HG02885 (cell line): ENCODE results near the gene ALK.
"Not testable (repeated sequence)": the region's sequence is repeated elsewhere in the genome, so short reads cannot be mapped to it uniquely, and the experiment has no call there.

ENCODE experiments used
- ATAC-seq: cut with Tn5 transposase; IDR thresholded peaks from one replicate; pipeline ENCODE4 v1.9.1; 2021; ENCODE audit warnings: mild to moderate bottlenecking; ENCODE audit not compliant: unreplicated experiment, poor library complexity

Gene ALK

GRCh38 chr2:29273685-29274611 is 647.4 kb downstream of the ALK start:
- ATAC-seq, result no peak

DNA sequence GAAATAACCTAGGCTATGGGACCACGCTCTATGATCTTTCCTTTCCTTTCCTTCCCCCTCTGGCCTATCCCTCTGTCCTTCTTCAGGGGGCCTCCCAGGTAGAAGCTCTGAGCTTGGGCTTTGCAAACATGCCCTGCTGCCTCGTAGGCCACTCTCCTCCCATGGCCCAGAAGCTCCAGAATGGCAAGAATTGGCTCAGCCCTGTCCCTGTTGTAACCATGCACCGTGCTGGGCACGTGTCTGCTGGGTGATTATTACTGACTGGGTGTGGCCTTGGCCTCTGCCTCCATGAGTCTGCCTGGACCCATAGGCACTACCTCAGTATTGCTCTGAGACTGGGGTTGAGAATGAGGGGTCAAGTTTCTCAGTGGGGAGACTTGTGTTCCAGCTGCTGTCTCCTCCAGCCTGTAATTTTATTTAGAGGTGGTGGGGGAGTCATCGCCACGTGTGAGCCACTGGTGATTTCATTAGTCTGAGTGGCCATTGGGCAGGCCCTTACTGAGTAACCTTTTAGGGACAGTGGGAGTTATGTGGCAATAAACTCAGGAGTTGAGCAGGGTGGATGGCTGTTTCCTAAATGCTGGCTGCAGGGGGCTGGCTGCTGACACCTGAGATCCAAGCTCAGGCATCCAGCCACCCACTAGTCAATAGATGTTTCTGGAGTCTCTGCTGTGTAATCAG is 648.2 kb downstream of the ALK start:
- no peak for ATAC-seq

DNA sequence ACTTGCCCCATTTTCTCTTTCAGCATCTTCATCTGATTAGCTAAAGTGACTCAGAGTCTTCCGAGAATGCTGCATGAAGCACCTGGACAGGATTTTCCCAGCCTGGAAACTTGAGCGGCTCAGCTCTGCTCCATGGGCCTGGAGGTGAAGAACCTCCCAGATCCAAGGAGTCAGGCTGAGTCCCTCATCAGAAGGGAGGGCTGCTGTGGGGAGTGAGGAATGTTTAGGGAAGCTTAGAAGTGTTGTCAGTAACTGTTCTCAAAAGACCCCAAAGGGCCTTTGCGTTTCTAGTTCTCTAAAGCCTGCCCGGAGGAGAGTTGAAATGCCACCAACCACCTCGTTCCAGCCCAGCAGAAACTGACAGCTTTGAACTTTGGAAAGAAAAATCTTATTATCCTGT is 649.1 kb downstream of the ALK start:
- no peak for ATAC-seq

GRCh38 chr2:29270701-29271121 is 650.7 kb downstream of the ALK start:
- ATAC-seq, result no peak

DNA sequence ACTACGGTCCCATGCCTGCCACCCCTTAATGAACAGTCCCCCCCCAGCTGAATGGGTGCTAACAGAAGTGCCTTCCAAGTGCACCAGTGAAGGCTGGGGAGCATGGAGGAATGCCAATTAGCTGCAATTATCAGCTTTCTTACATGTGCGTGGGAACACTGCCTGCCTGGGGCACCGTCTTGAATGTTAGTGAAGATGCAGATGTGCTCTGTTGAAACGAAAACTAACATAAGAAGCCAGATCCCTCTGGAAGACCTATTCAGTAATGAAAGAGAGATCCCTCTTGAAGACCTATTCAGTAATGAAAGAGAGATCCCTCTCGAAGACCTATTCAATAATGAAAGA is 651.6 kb downstream of the ALK start:
- no peak for ATAC-seq

GRCh38 chr2:29269095-29269764 is 652.2 kb downstream of the ALK start:
- ATAC-seq, result no peak

DNA sequence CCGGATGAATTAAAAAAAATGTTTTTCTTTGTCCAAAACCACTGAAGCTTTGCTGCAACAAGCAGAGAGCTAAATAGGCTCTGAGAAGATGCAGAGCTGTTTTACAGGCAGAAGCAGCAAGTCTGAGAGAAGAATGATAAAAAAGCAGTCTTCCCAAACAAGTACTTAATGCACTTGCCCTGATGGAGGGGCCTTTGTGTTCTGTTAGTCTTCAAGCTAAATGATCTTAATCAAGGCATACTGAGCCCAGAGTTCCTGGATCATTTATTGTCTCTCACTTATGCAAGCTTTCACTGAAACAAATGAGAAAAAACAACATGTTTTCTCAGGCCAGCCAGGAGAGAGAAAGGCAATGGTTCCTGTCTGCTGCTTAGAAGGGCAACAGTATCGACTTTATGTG is 653.7 kb downstream of the ALK start:
- no peak for ATAC-seq

- no peak for ATAC-seq
Observed at GRCh38 chr2:29263886-29264285, 657.5 kb downstream of the ALK start.

DNA sequence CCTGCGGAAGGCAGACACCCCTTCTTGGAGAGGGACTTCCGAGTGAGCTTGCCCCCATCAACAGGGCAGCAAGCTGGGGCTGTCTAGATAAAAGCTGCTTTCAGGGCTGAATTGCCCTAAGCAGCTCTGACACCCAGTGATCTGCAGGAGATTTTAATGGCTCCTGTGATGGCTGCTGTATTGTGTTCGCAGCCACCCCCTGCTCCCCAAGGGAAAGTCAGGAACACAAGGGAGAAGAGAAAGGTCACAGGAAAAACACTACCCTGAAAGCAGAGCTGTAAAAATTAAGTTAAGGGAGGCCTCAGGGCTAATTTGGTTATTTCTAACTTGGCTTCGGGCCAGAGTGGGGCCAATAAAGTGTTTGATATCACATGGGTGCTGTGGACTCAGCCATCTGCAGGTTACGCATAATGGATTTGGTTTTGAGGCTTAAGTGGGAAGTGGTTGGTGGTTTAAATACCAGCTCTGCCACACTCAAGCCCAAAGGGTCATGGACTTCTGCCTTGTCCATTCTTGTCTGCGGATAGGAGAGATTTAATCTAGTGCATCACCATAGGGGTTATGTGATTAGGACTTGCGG is 658.6 kb downstream of the ALK start:
- ATAC-seq, result no peak

GRCh38 chr2:29261003-29261402 is 660.4 kb downstream of the ALK start:
- ATAC-seq, result peak; percentile 41

- ATAC-seq, result no peak
Observed at GRCh38 chr2:29260142-29260772, 661.1 kb downstream of the ALK start.

DNA sequence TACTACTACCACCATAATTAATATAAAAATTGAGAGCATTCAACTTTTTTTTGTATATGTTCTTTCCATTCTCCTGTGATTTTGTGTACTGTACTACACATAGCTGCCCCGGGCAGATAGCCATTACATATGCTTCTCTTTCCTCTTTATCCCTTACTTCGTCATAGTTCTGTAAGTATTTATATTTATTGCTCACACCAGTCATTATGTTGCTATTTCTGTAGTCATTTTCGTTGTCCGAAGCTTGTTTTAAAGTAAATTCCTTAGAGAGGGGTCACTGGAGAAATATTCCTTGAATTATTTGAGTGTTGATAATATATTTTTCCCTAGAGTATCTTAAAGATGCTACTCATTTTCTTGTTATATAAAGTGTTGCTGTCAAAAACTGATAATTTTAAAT is 662.2 kb downstream of the ALK start:
- no peak for ATAC-seq

DNA sequence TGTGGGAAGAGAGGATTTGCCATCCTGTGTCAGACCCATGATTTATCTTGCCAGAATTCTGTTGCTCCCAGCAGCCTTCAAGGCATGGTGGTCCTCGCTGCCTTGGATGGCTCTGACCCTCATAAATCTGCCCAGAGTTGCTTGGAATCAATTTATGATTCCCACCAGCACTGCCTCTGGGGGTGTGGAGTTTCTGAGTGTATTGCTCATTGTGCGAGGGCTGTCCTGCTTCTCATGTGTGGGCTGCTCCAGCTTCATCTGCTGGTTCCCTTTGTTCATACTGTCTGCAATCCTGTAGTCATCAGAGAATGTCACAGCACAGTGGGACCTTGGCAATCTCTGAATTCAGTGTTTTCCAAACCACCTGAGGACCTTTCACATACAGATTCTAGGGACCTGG is 666.4 kb downstream of the ALK start:
- ATAC-seq, result no peak

- ATAC-seq, result not testable (repeated sequence)
Observed at GRCh38 chr2:29253495-29254275, 667.7 kb downstream of the ALK start.

DNA sequence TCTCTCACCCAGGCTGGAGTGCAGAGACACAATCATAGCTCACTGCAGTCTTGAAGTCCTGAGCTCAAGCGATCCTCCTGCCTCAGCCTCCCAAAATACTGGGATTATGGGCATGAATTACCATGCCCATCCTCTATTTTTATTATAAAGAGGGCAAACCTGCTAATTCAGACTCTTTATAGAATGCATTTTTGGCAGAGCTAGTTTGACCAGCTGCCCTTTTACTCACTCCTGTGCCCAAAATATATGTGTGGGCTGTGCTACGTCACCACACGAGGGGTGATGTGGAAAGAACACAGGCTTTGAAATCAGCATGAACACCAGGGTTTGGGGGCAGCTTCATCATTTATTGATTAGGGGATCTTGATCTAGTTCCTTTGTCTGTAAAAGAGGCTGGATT is 668.4 kb downstream of the ALK start:
- no peak for ATAC-seq

- no peak for ATAC-seq
Observed at GRCh38 chr2:29251406-29251805, 670.0 kb downstream of the ALK start.

- ATAC-seq, result no peak
Observed at GRCh38 chr2:29250977-29251376, 670.4 kb downstream of the ALK start.

DNA sequence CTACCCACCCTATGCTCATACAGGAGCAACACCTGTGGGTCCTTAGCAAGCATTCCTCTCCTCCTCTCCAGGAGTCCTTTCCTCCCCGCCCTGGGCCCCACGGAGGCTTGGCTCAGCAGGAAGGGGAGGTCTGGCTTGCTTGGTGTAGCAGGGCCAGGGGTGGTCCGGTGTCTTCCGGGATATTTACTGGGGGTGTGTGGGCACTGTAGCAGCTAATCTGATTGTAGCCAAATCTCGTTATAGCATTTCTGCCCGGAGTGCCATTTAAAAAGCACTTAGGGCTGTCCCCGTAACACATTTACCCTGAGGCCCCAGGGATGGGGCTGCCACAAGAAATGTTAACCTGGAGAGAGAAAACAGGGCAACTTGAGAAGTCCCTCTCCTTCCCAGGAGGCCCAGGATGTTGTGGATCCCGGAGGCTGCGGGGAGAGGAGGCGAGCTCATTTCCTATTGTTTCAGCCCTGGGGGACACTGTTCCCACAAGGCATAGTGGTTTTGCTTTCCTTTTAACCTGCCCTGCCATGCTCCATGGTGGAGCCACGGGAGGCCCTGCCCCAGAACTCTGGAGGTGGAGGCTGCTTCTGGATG is 671.6 kb downstream of the ALK start:
- ATAC-seq, result no peak

DNA sequence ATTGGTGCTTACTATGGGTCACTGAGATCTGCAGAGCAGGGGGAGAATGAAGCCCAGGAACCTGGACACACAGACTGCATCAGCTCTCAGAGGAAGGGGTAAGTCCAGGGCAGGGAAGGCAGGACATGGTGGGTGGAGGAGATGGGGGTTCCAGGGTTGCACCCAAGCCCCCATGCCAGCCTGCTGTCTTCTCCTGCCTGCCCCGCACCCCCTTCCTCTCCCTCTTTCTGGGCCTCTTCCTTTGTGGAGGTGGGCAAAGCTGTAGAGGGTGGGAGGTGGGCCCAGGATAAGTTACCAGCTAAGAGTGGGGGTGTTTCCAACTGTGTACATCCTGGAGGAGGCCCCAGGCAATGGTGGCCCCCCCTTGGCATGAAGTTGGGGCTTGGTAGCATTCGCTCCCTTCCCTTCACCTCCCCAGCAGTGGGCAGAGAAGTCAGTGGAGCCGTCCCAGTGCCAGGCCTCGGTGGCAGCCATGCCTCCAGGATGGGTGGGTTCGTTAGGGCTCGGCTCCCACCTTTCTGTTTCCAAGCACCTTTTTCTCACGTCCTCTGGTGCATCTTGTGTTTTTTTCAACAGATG is 674.0 kb downstream of the ALK start:
- no peak for ATAC-seq
